ENCODE measurements around the gene FGF18. TPM values are rescaled to one million over a fixed set of nuclear protein-coding genes. Genes with fewer than 3 reads are reported as not detected.

FGF18 gene
- total RNA-seq, 2 donors from 2014 or later: 0.41 to 0.51 TPM

GRCh38 chr5:171418316-171418981, 998 bp upstream of the FGF18 start:
- H3K36me3 ChIP-seq: no peaks in the 10 kb centered on the region
- no peaks in the 10 kb centered on the region for H3K9me3 ChIP-seq
- no peak overlapping the region for H3K27ac ChIP-seq
- intact Hi-C loops (cut with DNase I): loop anchor here (2.0 to 5.0 kb wide), 4 partner anchors 212 to 624 kb away; no protein-coding TSS in a partner anchor
- 12% methylated on average over 26 of the region's 26 CpGs for WGBS
- DNase-seq (ENCODE audit: low spot score): peak; percentile 65
- no peak for TF ChIP-seq POLR2A (IDR thresholded peaks at IDR 0.05)
- TF ChIP-seq CTCF (IDR thresholded peaks at IDR 0.05): peak; percentile 69 to 92 (median 86)
- TF ChIP-seq POLR2AphosphoS5 (IDR thresholded peaks at IDR 0.05): no peak
- H3K27me3 ChIP-seq (replicated peaks; ENCODE audit: insufficient read depth): no peaks in the 10 kb centered on the region
- H3K4me3 ChIP-seq: peak overlapping the region; percentile 17 to 32
- peaks cover 19% of the 10 kb centered on the region for H3K4me1 ChIP-seq (replicated peaks)

- no peak for TF ChIP-seq POLR2AphosphoS5 (IDR thresholded peaks at IDR 0.05)
- no peak for TF ChIP-seq CTCF (IDR thresholded peaks at IDR 0.05)
- TF ChIP-seq POLR2A (IDR thresholded peaks at IDR 0.05): no peak
- peak overlapping the region; percentile 17 to 32 for H3K4me3 ChIP-seq
Observed at GRCh38 chr5:171419688-171420430, 412 bp downstream of the FGF18 start.

GRCh38 chr5:171420431-171421241, 1.2 kb downstream of the FGF18 start:
- intact Hi-C loops (cut with DNase I): no loop called here
- H3K4me1 ChIP-seq (replicated peaks): peaks cover 19% of the 10 kb centered on the region
- WGBS: under 1% methylated on average over 60 of the region's 65 CpGs
- H3K27ac ChIP-seq: no peak overlapping the region
- no peaks in the 10 kb centered on the region for H3K9me3 ChIP-seq
- DNase-seq (ENCODE audit: low spot score): peak; percentile 56
- H3K4me3 ChIP-seq: peak overlapping the region; percentile 17 to 32
- H3K36me3 ChIP-seq: no peaks in the 10 kb centered on the region
- TF ChIP-seq CTCF (IDR thresholded peaks at IDR 0.05) (no peak), POLR2A (IDR thresholded peaks at IDR 0.05) (no peak), POLR2AphosphoS5 (IDR thresholded peaks at IDR 0.05) (no peak)
- H3K27me3 ChIP-seq (replicated peaks; ENCODE audit: insufficient read depth): no peaks in the 10 kb centered on the region

More at GRCh38 chr5:171419688-171420430, 412 bp downstream of the FGF18 start:
- Histone ChIP-seq H3K4me1 (replicated peaks) (peaks cover 19% of the 10 kb centered on the region), H3K27me3 (replicated peaks; ENCODE audit: insufficient read depth) (no peaks in the 10 kb centered on the region), H3K9me3 (no peaks in the 10 kb centered on the region), H3K27ac (no peak overlapping the region), H3K36me3 (no peaks in the 10 kb centered on the region)
- no peak for DNase-seq (ENCODE audit: low spot score)
- WGBS: 2% methylated on average over 69 of the region's 95 CpGs
- intact Hi-C loops (cut with DNase I): loop anchor here (2.0 to 5.0 kb wide), 4 partner anchors 211 to 622 kb away; no protein-coding TSS in a partner anchor

- no peak overlapping the region for H3K4me3 ChIP-seq
- peaks cover 19% of the 10 kb centered on the region for H3K4me1 ChIP-seq (replicated peaks)
- H3K9me3 ChIP-seq: no peaks in the 10 kb centered on the region
- intact Hi-C loops (cut with DNase I): no loop called here
- DNase-seq (ENCODE audit: low spot score): no peak
- TF ChIP-seq POLR2A (IDR thresholded peaks at IDR 0.05) (no peak), CTCF (IDR thresholded peaks at IDR 0.05) (no peak), POLR2AphosphoS5 (IDR thresholded peaks at IDR 0.05) (no peak)
- H3K27me3 ChIP-seq (replicated peaks; ENCODE audit: insufficient read depth): no peaks in the 10 kb centered on the region
- H3K27ac ChIP-seq: no peak overlapping the region
- 50% methylated on average over 15 of the region's 16 CpGs for WGBS
- H3K36me3 ChIP-seq: no peaks in the 10 kb centered on the region
Observed at GRCh38 chr5:171421331-171422262, 2.1 kb downstream of the FGF18 start.
